ENCODE measurements around the gene PATZ1.

The PATZ1 gene

GRCh38 chr22:31313366-31314147 is 32.6 kb downstream of the PATZ1 start:
- peak; percentile 47 for DNase-seq

GRCh38 chr22:31308181-31308580 is 38.0 kb downstream of the PATZ1 start:
- DNase-seq: no peak

GRCh38 chr22:31305194-31305593 is 41.0 kb downstream of the PATZ1 start:
- no peak for DNase-seq

GRCh38 chr22:31302537-31302936 is 43.6 kb downstream of the PATZ1 start:
- no peak for DNase-seq

- DNase-seq: peak; percentile 9
Measured at GRCh38 chr22:31302006-31302405, 44.1 kb downstream of the PATZ1 start.

GRCh38 chr22:31300896-31301295 is 45.2 kb downstream of the PATZ1 start:
- no peak for DNase-seq

GRCh38 chr22:31295831-31296657 is 50.1 kb downstream of the PATZ1 start:
- DNase-seq: no peak

GRCh38 chr22:31295360-31295759 is 50.8 kb downstream of the PATZ1 start:
- DNase-seq: no peak

GRCh38 chr22:31292236-31292989 is 53.7 kb downstream of the PATZ1 start, which contains the start of gene PIK3IP1:
PIK3IP1 (minus strand) TSS chr22:31292488; CDS start chr22:31292344, 144 bp downstream.
- DNase-seq: peak; percentile 88

GRCh38 chr22:31291481-31292235 is 54.5 kb downstream of the PATZ1 start:
- DNase-seq: peak; percentile 24

GRCh38 chr22:31290494-31291471 is 55.4 kb downstream of the PATZ1 start:
- peak; percentile 88 for DNase-seq

GRCh38 chr22:31289344-31289743 is 56.8 kb downstream of the PATZ1 start:
- DNase-seq: peak; percentile 69

- no peak for DNase-seq
Measured at GRCh38 chr22:31288496-31289240, 57.5 kb downstream of the PATZ1 start.

- DNase-seq: no peak
Measured at GRCh38 chr22:31287818-31288495, 58.2 kb downstream of the PATZ1 start.

GRCh38 chr22:31286360-31287255 is 59.5 kb downstream of the PATZ1 start:
- no peak for DNase-seq

GRCh38 chr22:31284281-31285155 is 61.6 kb downstream of the PATZ1 start:
- peak; percentile 98 for DNase-seq

- DNase-seq: no peak
Measured at GRCh38 chr22:31282748-31283468, 63.2 kb downstream of the PATZ1 start.
